PC-3 (cell line): ENCODE measurements around the gene BOD1. TPM values are rescaled to one million over a fixed set of nuclear protein-coding genes. Genes with fewer than 3 reads are reported as not detected.

Experiments used
- ATAC-seq: fragments of 200-7000 bp; cut with Tn5 transposase; 2 replicates; pipeline ENCODE4 v1.9.1; 2020; ENCODE audit warnings: mild to moderate bottlenecking, moderate library complexity
- BruUV-seq: library from RNA; stranded (reverse); fragments of 400-500 nt; replicated peaks from 2 replicates; lab custom pipeline; 2021; lab: Mats Ljungman, UMichigan
- CTCF ChIA-PET: fragments of 300-600 bp; sonication (Branson Sonifier 250); formaldehyde crosslinking; loops from one replicate; lab custom pipeline; 2022; ENCODE audit warnings: antibody characterized with exemption; lab: Charles Lee
- POLR2A ChIA-PET: fragments of 300-600 bp; sonication (Branson Sonifier 250); formaldehyde crosslinking; loops from one replicate; lab custom pipeline; 2022; ENCODE audit warnings: antibody characterized with exemption; ENCODE audit not compliant: unreplicated experiment; lab: Charles Lee
- DNase-seq: peaks from one replicate; pipeline ENCODE4 v3.0.0-alpha.2; 2015
- H2AFZ ChIP-seq: fragments of 300-600 bp; sonication (generic); 2 replicates; pipeline ENCODE4 v1.6.0; 2016; ENCODE audit warnings: antibody characterized with exemption, low read length
- H3F3A ChIP-seq: fragments of 300-600 bp; sonication (generic); one replicate; pipeline ENCODE4 v1.6.0; 2017; ENCODE audit warnings: antibody characterized with exemption, low read length, control low read depth, mild to moderate bottlenecking; ENCODE audit not compliant: unreplicated experiment
- H3K27ac ChIP-seq: fragments of 300-600 bp; sonication (generic); 2 replicates; pipeline ENCODE4 v1.5.1; 2016; ENCODE audit warnings: mild to moderate bottlenecking, low read length
- H3K27me3 ChIP-seq: fragments of 300-600 bp; sonication (generic); 2 replicates; pipeline ENCODE4 v1.6.1; 2016; ENCODE audit warnings: low read length, mixed read lengths
- H3K36me3 ChIP-seq: fragments of 300-600 bp; sonication (generic); 2 replicates; pipeline ENCODE4 v1.6.1; 2016; ENCODE audit warnings: low read depth, mixed run types, low read length, mixed read lengths
- H3K4me1 ChIP-seq: fragments of 300-600 bp; sonication (generic); 2 replicates; pipeline ENCODE4 v1.5.1; 2016; ENCODE audit warnings: low read length; ENCODE audit not compliant: insufficient read depth
- H3K4me2 ChIP-seq: fragments of 300-600 bp; sonication (generic); 2 replicates; pipeline ENCODE4 v1.6.0; 2016; ENCODE audit warnings: low read length
- H3K4me3 ChIP-seq: fragments of 300-600 bp; sonication (generic); 2 replicates; pipeline ENCODE4 v1.5.1; 2016; ENCODE audit warnings: mild to moderate bottlenecking, low read length, mixed read lengths
- H3K79me2 ChIP-seq: fragments of 300-600 bp; sonication (generic); 2 replicates; pipeline ENCODE4 v1.6.1; 2017; ENCODE audit warnings: low read length, mixed read lengths
- H3K9ac ChIP-seq: fragments of 300-600 bp; sonication (generic); 2 replicates; pipeline ENCODE4 v1.6.0; 2016; ENCODE audit warnings: mild to moderate bottlenecking, low read length
- H3K9me2 ChIP-seq: fragments of 300-600 bp; sonication (generic); replicated peaks from 2 replicates; pipeline ENCODE4 v1.6.1; 2016; ENCODE audit warnings: mixed run types, low read length, mixed read lengths
- H3K9me3 ChIP-seq: fragments of 300-600 bp; sonication (generic); 2 replicates; pipeline ENCODE4 v1.6.1; 2016; ENCODE audit warnings: low read length, mixed read lengths
- H4K20me1 ChIP-seq: fragments of 300-600 bp; sonication (generic); 2 replicates; pipeline ENCODE4 v1.6.1; 2016; ENCODE audit warnings: low read length, mixed read lengths
- CTCF ChIP-seq: fragments of 300-600 bp; sonication (generic); conservative IDR thresholded peaks from 2 replicates; pipeline ENCODE4 v1.5.1; 2017; ENCODE audit warnings: antibody characterized with exemption, low read depth, mild to moderate bottlenecking, low read length
- EZH2 ChIP-seq: fragments of 300-600 bp; sonication (generic); IDR thresholded peaks from one replicate; pipeline ENCODE4 v1.6.1; 2017; ENCODE audit warnings: antibody characterized with exemption, mild to moderate bottlenecking, low read length; ENCODE audit not compliant: unreplicated experiment
- EZH2phosphoT487 ChIP-seq: fragments of 300-600 bp; sonication (generic); IDR thresholded peaks from 2 replicates; pipeline ENCODE4 v1.6.1; 2018; ENCODE audit warnings: mild to moderate bottlenecking, antibody characterized with exemption, low read length, borderline replicate concordance
- intact Hi-C: fragments of 100-400 bp; cut with micrococcal nuclease; formaldehyde crosslinking; loops from 2 replicates; pipeline ENCODE4 v1.9.0; 2023
- total RNA-seq: library from RNA; depleted of rRNA; stranded (reverse); fragments of >200 nt; gene quantifications from 2 replicates; pipeline ENCODE4 v1.2.3, GENCODE V29; 2014

BOD1 gene
- total RNA-seq, 1 experiment from 2014 or later, result 153 TPM

- ATAC-seq, result no peak
Observed at GRCh38 chr5:173627271-173627670, 10.8 kb upstream of the BOD1 start.

DNA sequence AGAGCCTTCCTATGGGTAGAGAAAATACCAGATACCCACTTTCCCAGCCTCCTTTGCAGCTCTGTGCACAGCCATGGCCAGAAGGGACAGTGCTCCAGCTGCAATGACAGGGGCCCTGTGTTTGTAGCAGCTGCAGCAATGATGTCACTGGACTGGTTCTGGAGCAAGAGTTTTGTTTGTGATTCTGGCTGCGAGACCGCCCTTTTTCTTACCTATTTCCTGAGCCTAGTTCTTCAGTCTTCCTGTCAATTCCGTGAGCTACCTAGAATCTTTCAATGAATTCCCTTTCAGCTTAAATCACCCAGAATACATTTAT, 10.0 kb upstream of the BOD1 start:
- no peaks in the 10 kb centered on the region for H4K20me1 ChIP-seq
- peaks cover 10% of the 10 kb centered on the region; the same call in 1 of the 2 replicates for H3K4me1 ChIP-seq
- no peaks in the 10 kb centered on the region for H3K9me2 ChIP-seq
- no peaks in the 10 kb centered on the region for H3K79me2 ChIP-seq
- H3K4me3 ChIP-seq, result no peak overlapping the region
- H3K9me3 ChIP-seq, result no peaks in the 10 kb centered on the region
- no peak overlapping the region for H3K27ac ChIP-seq
- TF ChIP-seq CTCF, result no peak
- TF ChIP-seq EZH2phosphoT487, result no peak
- TF ChIP-seq EZH2, result no peak
- H3K27me3 ChIP-seq, result no peaks in the 10 kb centered on the region
- no peak overlapping the region for H2AFZ ChIP-seq
- no peaks in the 10 kb centered on the region for H3F3A ChIP-seq
- DNase-seq (no peak), ATAC-seq (no peak)
- H3K36me3 ChIP-seq, result no peaks in the 10 kb centered on the region
- H3K4me2 ChIP-seq, result no peak overlapping the region
- ChIA-PET CTCF (interaction anchor here (0.7 kb wide), 1 partner anchor 13 kb away, joined by 3 read pairs; no protein-coding TSS in a partner anchor), POLR2A (interaction anchor here (0.5 to 0.6 kb wide), 2 partner anchors 157 to 286 kb away, joined by 3 to 5 read pairs; no protein-coding TSS in a partner anchor)
- intact Hi-C loops, result no loop called here
- no peak overlapping the region for H3K9ac ChIP-seq
- BruUV-seq, result no TSS peak

More at GRCh38 chr5:173627271-173627670, 10.8 kb upstream of the BOD1 start:
- H3K27me3 ChIP-seq, result no peaks in the 10 kb centered on the region
- no peaks in the 10 kb centered on the region for H3K79me2 ChIP-seq
- DNase-seq, result no peak
- H3K9ac ChIP-seq, result no peak overlapping the region
- ChIA-PET POLR2A (interaction anchor here (0.6 kb wide), 1 partner anchor 158 kb away, joined by 3 read pairs; no protein-coding TSS in a partner anchor), CTCF (interaction anchor here (0.7 kb wide), 1 partner anchor 14 kb away, joined by 3 read pairs; no protein-coding TSS in a partner anchor)
- H3K4me2 ChIP-seq, result no peak overlapping the region
- no peaks in the 10 kb centered on the region for H3F3A ChIP-seq
- no TSS peak for BruUV-seq
- H3K4me3 ChIP-seq, result no peak overlapping the region
- H3K36me3 ChIP-seq, result no peaks in the 10 kb centered on the region
- H3K9me2 ChIP-seq, result no peaks in the 10 kb centered on the region
- H3K9me3 ChIP-seq, result no peaks in the 10 kb centered on the region
- no peak for TF ChIP-seq CTCF
- TF ChIP-seq EZH2phosphoT487, result no peak
- no peak for TF ChIP-seq EZH2
- intact Hi-C loops, result no loop called here
- peaks cover 10% of the 10 kb centered on the region; the same call in 1 of the 2 replicates for H3K4me1 ChIP-seq
- H4K20me1 ChIP-seq, result no peaks in the 10 kb centered on the region
- H3K27ac ChIP-seq, result no peak overlapping the region
- H2AFZ ChIP-seq, result no peak overlapping the region
